ENCODE data around the gene CARD9. TPM values are rescaled to one million over a fixed set of nuclear protein-coding genes. Genes with fewer than 3 reads are reported as not detected.

Gene CARD9
- total RNA-seq, 1 experiment from 2014 or later, result 14.0 TPM

DNA sequence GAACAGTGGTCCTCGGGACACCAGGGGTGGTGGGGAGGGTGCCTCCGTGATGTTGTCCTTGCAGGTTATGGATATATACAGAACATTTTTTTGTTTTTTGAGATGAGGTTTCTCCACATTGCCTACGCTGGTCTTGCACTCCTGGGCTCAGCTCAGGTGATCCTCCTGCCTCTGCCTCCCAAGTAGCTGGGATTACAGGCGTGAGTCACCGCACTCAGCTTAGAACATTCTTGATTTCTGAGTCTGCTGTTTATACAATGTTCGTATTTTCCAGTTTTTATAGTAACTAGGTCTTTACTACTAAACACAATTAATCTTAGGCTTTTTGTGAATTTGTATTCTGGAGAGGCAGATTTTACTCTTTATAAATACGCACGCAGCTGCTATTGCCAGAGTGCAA is 43.0 kb upstream of the CARD9 start:
- no peaks in the 10 kb centered on the region for H3F3A ChIP-seq (ENCODE audit: insufficient read depth, low read depth)
- H3K4me2 ChIP-seq, result no peak overlapping the region
- no peak overlapping the region for H2AFZ ChIP-seq
- no peaks in the 10 kb centered on the region for H3K27me3 ChIP-seq (ENCODE audit: insufficient read depth, low read depth)
- DNase-seq, result no peak
- peaks cover 24% of the 10 kb centered on the region for H3K79me2 ChIP-seq (ENCODE audit: low read depth)
- POLR2A ChIA-PET (ENCODE audit: unreplicated experiment), result interaction anchor here (0.6 kb wide), 1 partner anchor 9 kb away, joined by 3 read pairs; no protein-coding TSS in a partner anchor
- intact Hi-C loops (cut with micrococcal nuclease; ENCODE audit: unreplicated experiment), result no loop called here
- TF ChIP-seq, protein P1, sequence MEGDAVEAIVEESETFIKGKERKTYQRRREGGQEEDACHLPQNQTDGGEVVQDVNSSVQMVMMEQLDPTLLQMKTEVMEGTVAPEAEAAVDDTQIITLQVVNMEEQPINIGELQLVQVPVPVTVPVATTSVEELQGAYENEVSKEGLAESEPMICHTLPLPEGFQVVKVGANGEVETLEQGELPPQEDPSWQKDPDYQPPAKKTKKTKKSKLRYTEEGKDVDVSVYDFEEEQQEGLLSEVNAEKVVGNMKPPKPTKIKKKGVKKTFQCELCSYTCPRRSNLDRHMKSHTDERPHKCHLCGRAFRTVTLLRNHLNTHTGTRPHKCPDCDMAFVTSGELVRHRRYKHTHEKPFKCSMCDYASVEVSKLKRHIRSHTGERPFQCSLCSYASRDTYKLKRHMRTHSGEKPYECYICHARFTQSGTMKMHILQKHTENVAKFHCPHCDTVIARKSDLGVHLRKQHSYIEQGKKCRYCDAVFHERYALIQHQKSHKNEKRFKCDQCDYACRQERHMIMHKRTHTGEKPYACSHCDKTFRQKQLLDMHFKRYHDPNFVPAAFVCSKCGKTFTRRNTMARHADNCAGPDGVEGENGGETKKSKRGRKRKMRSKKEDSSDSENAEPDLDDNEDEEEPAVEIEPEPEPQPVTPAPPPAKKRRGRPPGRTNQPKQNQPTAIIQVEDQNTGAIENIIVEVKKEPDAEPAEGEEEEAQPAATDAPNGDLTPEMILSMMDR (conservative IDR thresholded peaks at IDR 0.05), result no peak
- TF ChIP-seq EZH2 (IDR thresholded peaks at IDR 0.05; ENCODE audit: low read depth), result no peak
- H3K27ac ChIP-seq, result no peak overlapping the region
- peaks cover 19% of the 10 kb centered on the region for H4K20me1 ChIP-seq (ENCODE audit: insufficient read depth)
- H3K4me3 ChIP-seq, result no peak overlapping the region
- peaks cover 9% of the 10 kb centered on the region; the same call in 1 of the 2 replicates for H3K36me3 ChIP-seq (ENCODE audit: low read depth)
- H3K4me1 ChIP-seq (replicated peaks; ENCODE audit: insufficient read depth), result peaks cover 7% of the 10 kb centered on the region; the same call in 1 of the 2 replicates
- BruUV-seq (replicated peaks), result no TSS peak
- H3K9me3 ChIP-seq (ENCODE audit: insufficient read depth, low read depth), result no peaks in the 10 kb centered on the region
- H3K9me2 ChIP-seq (ENCODE audit: insufficient read depth), result no peaks in the 10 kb centered on the region
- CTCF ChIA-PET, result no interaction called here

DNA sequence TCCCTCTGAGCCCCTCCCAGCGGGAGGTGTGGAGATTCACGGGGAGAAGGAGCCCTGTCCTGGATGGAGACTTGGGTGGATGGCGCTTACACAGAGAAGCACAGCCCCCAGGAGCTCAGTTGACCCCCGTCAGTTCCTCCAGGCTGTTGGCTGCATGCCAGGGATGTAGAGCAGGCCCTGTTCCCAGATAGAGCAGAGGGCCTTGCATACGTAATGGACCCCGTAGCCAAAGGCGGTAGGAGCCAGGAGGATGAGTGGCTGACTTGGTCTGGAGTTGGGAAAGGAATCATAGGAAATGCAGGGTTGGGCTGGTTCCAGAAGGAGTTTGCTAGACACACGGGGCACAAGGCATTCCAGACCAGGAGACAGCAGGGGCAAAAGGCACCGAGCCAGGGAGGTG is 39.5 kb upstream of the CARD9 start:
- ChIA-PET POLR2A (ENCODE audit: unreplicated experiment) (no interaction called here), CTCF (no interaction called here)
- Histone ChIP-seq H3K27ac (no peak overlapping the region), H3K79me2 (ENCODE audit: low read depth) (peaks cover 53% of the 10 kb centered on the region), H3K9me3 (ENCODE audit: insufficient read depth, low read depth) (no peaks in the 10 kb centered on the region), H3F3A (ENCODE audit: insufficient read depth, low read depth) (no peaks in the 10 kb centered on the region), H2AFZ (no peak overlapping the region), H3K4me1 (replicated peaks; ENCODE audit: insufficient read depth) (peaks cover 17% of the 10 kb centered on the region; the same call in 1 of the 2 replicates), H3K4me3 (no peak overlapping the region), H3K9me2 (ENCODE audit: insufficient read depth) (no peaks in the 10 kb centered on the region), H3K36me3 (ENCODE audit: low read depth) (peaks cover 9% of the 10 kb centered on the region; the same call in 1 of the 2 replicates), H3K27me3 (ENCODE audit: insufficient read depth, low read depth) (no peaks in the 10 kb centered on the region), H4K20me1 (ENCODE audit: insufficient read depth) (peaks cover 23% of the 10 kb centered on the region), H3K4me2 (no peak overlapping the region)
- intact Hi-C loops (cut with micrococcal nuclease; ENCODE audit: unreplicated experiment), result no loop called here
- TF ChIP-seq, protein P1 (conservative IDR thresholded peaks at IDR 0.05), result no peak
- no peak for TF ChIP-seq EZH2 (IDR thresholded peaks at IDR 0.05; ENCODE audit: low read depth)
- no TSS peak for BruUV-seq (replicated peaks)
- DNase-seq, result no peak

DNA sequence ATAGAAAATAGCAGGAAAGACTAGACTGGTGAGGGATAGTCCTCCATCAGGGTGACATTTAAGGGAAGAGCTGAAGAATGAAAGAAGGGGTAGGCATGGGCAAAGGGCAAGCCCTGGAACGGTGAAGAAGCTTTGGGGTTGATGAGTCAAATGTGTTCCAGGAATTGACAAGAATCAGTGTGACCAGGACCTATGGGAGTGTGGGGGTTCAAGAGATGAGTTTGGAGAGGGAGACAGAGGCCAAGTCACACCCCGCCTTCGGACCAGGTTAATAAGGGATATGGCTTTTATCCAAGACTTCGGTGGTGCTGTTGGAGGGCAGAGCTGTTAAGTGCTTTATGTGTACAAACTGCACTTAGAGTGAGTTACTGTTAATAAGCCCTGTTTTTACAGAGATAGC is 37.9 kb upstream of the CARD9 start:
- Histone ChIP-seq H3K36me3 (ENCODE audit: low read depth) (peaks cover 13% of the 10 kb centered on the region), H3K4me1 (replicated peaks; ENCODE audit: insufficient read depth) (peaks cover 17% of the 10 kb centered on the region; the same call in 1 of the 2 replicates), H3K27me3 (ENCODE audit: insufficient read depth, low read depth) (no peaks in the 10 kb centered on the region), H3K79me2 (ENCODE audit: low read depth) (peaks cover 53% of the 10 kb centered on the region), H3K4me3 (peak overlapping the region; percentile 92), H3K27ac (no peak overlapping the region), H4K20me1 (ENCODE audit: insufficient read depth) (peaks cover 23% of the 10 kb centered on the region), H3F3A (ENCODE audit: insufficient read depth, low read depth) (peaks cover 6% of the 10 kb centered on the region; the same call in 1 of the 2 replicates), H2AFZ (peak overlapping the region; percentile 76), H3K4me2 (peak overlapping the region; percentile 97), H3K9me3 (ENCODE audit: insufficient read depth, low read depth) (no peaks in the 10 kb centered on the region), H3K9me2 (ENCODE audit: insufficient read depth) (no peaks in the 10 kb centered on the region)
- TSS peak; percentile 48 for BruUV-seq (replicated peaks)
- POLR2A ChIA-PET (ENCODE audit: unreplicated experiment), result no interaction called here
- intact Hi-C loops (cut with micrococcal nuclease; ENCODE audit: unreplicated experiment), result no loop called here
- TF ChIP-seq, protein P1 (conservative IDR thresholded peaks at IDR 0.05), result no peak
- TF ChIP-seq EZH2 (IDR thresholded peaks at IDR 0.05; ENCODE audit: low read depth), result no peak
- CTCF ChIA-PET, result interaction anchor here (0.6 kb wide), 2 partner anchors 10 to 27 kb away, joined by 3 to 10 read pairs; no protein-coding TSS in a partner anchor
- DNase-seq, result no peak

All from PC-9 (cell line).